GM12872 (cell line): ENCODE measurements around the gene ERAL1.

Experiments
- CTCF ChIP-seq: IDR thresholded peaks from 3 replicates; pipeline ENCODE4 v1.5.1; 2011; ENCODE audit warnings: low read depth, mild to moderate bottlenecking, low read length, moderate library complexity; ENCODE audit not compliant: insufficient read depth

Gene ERAL1

GRCh38 chr17:28864991-28865849 lies 10.4 kb downstream of the ERAL1 start:
- TF ChIP-seq CTCF, result no peak

DNA sequence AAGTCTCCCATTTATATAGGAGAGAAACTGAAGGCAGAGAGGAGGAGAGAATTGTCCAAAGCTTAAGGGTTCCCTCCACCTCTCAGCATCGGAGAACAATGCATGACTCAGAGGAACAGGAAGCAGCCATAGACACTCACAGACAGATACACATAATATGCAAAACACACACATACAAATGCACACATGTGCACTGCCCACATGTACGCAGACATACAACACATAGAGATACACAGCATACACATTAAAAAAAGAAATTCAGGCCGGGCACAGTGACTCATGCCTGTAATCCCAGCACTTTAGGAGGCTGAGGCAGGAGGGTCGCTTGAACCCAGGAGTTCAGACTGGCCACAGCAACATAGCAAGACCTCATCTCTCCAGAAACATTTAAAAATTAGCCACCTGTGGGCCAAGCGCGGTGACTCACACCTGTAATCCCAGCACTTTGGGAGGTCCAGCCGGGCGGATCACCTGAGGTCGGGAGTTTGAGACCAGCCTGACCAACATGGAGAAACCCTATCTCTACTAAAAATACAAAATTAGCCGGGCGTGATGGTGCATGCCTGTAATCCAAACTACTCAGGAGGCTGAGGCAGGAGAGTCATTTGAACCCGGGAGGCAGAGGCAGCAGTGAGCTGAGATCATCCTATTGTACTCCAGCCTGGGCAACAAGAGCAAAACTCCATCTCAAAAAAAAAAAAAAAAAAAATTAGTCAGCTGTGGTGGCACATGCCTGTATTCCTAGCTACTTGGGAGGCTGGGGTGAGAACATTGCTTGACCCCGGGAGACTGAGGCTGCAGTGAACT lies 11.3 kb downstream of the ERAL1 start:
- TF ChIP-seq CTCF, result no peak

- no peak for TF ChIP-seq CTCF
Observed at GRCh38 chr17:28867276-28867675, 12.5 kb downstream of the ERAL1 start.

GRCh38 chr17:28871056-28871579 lies 16.3 kb downstream of the ERAL1 start:
- TF ChIP-seq CTCF, result no peak

DNA sequence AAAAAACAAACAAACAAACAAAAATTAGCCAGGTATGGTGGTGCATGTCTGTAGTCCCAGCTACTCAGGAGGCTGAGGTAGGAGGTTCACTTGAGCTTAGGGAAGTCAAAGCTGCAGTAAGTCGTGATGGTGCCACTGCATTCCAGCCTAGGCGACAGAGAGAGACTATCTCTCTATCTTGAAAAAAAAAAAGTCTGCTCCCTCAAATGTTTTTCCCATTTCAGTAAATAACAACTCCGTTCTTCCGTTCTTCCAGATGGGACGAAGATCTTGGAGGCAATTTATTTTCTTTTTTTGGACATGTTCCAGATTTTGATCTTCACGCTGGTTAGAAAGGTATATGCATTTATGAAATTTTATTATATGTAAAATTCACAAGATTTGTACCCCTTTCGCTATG lies 19.0 kb downstream of the ERAL1 start:
- TF ChIP-seq CTCF, result no peak

GRCh38 chr17:28874750-28875149 lies 19.9 kb downstream of the ERAL1 start:
- TF ChIP-seq CTCF, result no peak

DNA sequence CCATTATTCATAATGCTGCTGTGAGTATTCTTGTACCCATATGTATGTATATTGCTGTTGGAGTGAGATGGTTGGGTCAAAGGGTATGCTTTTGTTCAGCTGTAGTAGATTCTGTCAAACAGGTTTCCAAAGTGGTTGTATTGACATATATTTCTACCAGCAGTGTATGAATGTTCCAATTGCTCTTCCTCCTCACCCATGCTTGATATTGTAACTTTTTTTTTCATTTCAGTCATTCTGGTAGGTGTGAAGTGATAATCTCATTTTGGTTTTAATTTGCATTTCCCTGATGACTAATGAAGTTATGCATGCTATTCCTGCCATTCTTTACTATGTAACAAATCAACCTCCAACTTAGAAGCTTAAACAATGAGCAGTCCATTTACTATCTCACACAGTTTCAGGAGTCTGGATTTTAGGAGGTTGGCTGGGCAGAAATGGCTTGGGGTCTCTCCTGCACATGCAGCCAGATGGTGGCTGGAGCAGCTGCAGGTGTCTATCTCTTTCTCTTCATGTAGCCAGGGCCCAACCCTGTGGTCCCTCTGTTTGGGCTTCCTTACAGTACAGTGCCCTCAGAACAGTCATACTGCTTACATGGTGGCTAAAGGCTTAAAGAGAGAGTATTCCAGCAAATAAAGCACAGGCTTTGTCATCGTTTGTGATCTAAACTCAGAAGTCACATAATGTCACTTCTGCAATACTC lies 21.2 kb downstream of the ERAL1 start:
- TF ChIP-seq CTCF, result no peak
